Measurements from ENCODE around the gene COASY.
"Not testable (repeated sequence)": the region's sequence is repeated elsewhere in the genome, so short reads cannot be mapped to it uniquely, and the experiment has no call there.

COASY gene

GRCh38 chr17:42548993-42549755 is 12.8 kb upstream of the COASY start:
- Histone ChIP-seq H3K4me2 (ENCODE audit: low read depth, low read length) (peak overlapping the region; percentile 76; the same call in 1 of the 2 replicates), H3K9me2 (replicated peaks; ENCODE audit: insufficient read depth, low read length) (no peaks in the 10 kb centered on the region), H3K4me1 (ENCODE audit: low read length) (0 out of 2 replicates have a peak, but pooled peaks cover 4% of the 10 kb centered on the region), H3K27me3 (replicated peaks; ENCODE audit: insufficient read depth, low read length) (no peaks in the 10 kb centered on the region), H4K20me1 (ENCODE audit: insufficient read depth, low read length) (no peaks in the 10 kb centered on the region), H3K79me2 (ENCODE audit: low read length) (peaks cover 4% of the 10 kb centered on the region), H2AFZ (ENCODE audit: low read length) (no peak overlapping the region), H3K9ac (ENCODE audit: low read length) (no peak overlapping the region), H3K9me3 (replicated peaks; ENCODE audit: insufficient read depth, low read length) (no peaks in the 10 kb centered on the region), H3K27ac (ENCODE audit: low read length) (no peak overlapping the region), H3K4me3 (ENCODE audit: low read length) (peak overlapping the region; percentile 50; the same call in 1 of the 2 replicates), H3K36me3 (replicated peaks; ENCODE audit: insufficient read depth, low read length) (no peaks in the 10 kb centered on the region), H3F3A (ENCODE audit: insufficient read depth, low read length) (no peaks in the 10 kb centered on the region)
- no peak for DNase-seq
- TF ChIP-seq EZH2 (optimal IDR thresholded peaks at IDR 0.05; ENCODE audit: low read depth, low read length) (no peak), EZH2phosphoT487 (IDR thresholded peaks at IDR 0.05; ENCODE audit: low read length) (no peak)
- TF ChIP-seq, protein P1, sequence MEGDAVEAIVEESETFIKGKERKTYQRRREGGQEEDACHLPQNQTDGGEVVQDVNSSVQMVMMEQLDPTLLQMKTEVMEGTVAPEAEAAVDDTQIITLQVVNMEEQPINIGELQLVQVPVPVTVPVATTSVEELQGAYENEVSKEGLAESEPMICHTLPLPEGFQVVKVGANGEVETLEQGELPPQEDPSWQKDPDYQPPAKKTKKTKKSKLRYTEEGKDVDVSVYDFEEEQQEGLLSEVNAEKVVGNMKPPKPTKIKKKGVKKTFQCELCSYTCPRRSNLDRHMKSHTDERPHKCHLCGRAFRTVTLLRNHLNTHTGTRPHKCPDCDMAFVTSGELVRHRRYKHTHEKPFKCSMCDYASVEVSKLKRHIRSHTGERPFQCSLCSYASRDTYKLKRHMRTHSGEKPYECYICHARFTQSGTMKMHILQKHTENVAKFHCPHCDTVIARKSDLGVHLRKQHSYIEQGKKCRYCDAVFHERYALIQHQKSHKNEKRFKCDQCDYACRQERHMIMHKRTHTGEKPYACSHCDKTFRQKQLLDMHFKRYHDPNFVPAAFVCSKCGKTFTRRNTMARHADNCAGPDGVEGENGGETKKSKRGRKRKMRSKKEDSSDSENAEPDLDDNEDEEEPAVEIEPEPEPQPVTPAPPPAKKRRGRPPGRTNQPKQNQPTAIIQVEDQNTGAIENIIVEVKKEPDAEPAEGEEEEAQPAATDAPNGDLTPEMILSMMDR (IDR thresholded peaks at IDR 0.05; ENCODE audit: low read length): no peak

- not testable (repeated sequence) for H2AFZ ChIP-seq (ENCODE audit: low read length); H3K4me1 ChIP-seq (ENCODE audit: low read length); H3K9me2 ChIP-seq (replicated peaks; ENCODE audit: insufficient read depth, low read length); H3K4me3 ChIP-seq (ENCODE audit: low read length); H3K27ac ChIP-seq (ENCODE audit: low read length); H3K36me3 ChIP-seq (replicated peaks; ENCODE audit: insufficient read depth, low read length); H4K20me1 ChIP-seq (ENCODE audit: insufficient read depth, low read length); H3F3A ChIP-seq (ENCODE audit: insufficient read depth, low read length); H3K9ac ChIP-seq (ENCODE audit: low read length); DNase-seq; H3K79me2 ChIP-seq (ENCODE audit: low read length); H3K27me3 ChIP-seq (replicated peaks; ENCODE audit: insufficient read depth, low read length); H3K9me3 ChIP-seq (replicated peaks; ENCODE audit: insufficient read depth, low read length)
- H3K4me2 ChIP-seq (ENCODE audit: low read depth, low read length): peak within 1 kb of the TSS; percentile 83; the same call in 1 of the 2 replicates
Observed at GRCh38 chr17:42552736-42553135, 9.2 kb upstream of the COASY start, which contains the start of gene HSD17B1. Gene HSD17B1, plus strand, starts transcription at chr17:42552923. Its CDS starts 11 bp downstream, at chr17:42552934.

DNA sequence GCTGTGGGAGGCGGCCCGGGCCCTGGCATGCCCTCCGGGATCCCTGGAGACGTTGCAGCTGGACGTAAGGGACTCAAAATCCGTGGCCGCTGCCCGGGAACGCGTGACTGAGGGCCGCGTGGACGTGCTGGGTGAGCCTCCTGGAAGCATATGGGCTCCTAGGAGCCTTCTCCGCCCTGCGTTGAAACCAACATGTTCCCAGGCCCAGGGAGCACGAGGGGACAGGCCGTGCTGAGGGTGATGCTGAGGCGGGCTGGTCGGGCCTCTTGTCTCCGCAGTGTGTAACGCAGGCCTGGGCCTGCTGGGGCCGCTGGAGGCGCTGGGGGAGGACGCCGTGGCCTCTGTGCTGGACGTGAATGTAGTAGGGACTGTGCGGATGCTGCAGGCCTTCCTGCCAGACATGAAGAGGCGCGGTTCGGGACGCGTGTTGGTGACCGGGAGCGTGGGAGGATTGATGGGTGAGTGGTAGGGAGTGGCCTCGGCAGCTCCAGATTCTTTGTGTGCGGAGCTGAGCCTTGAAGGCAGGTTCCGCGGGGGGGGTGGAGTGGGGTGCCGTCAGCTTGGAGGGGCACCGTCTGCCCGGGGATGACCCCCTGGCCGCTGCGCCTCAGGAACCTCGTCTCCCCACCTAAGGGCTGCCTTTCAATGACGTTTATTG is 8.7 kb upstream of the COASY start:
- H3K4me1 ChIP-seq (ENCODE audit: low read length): 0 out of 2 replicates have a peak, but pooled peaks cover 4% of the 10 kb centered on the region
- H3K79me2 ChIP-seq (ENCODE audit: low read length): peaks cover 10% of the 10 kb centered on the region
- H3F3A ChIP-seq (ENCODE audit: insufficient read depth, low read length): no peaks in the 10 kb centered on the region
- no peaks in the 10 kb centered on the region for H4K20me1 ChIP-seq (ENCODE audit: insufficient read depth, low read length)
- H3K36me3 ChIP-seq (replicated peaks; ENCODE audit: insufficient read depth, low read length): no peaks in the 10 kb centered on the region
- no peaks in the 10 kb centered on the region for H3K9me2 ChIP-seq (replicated peaks; ENCODE audit: insufficient read depth, low read length)
- H3K4me2 ChIP-seq (ENCODE audit: low read depth, low read length): no peak overlapping the region
- no peak for DNase-seq
- H3K4me3 ChIP-seq (ENCODE audit: low read length): no peak overlapping the region
- H3K9ac ChIP-seq (ENCODE audit: low read length): no peak overlapping the region
- no peak overlapping the region for H3K27ac ChIP-seq (ENCODE audit: low read length)
- no peak overlapping the region for H2AFZ ChIP-seq (ENCODE audit: low read length)
- no peaks in the 10 kb centered on the region for H3K27me3 ChIP-seq (replicated peaks; ENCODE audit: insufficient read depth, low read length)
- H3K9me3 ChIP-seq (replicated peaks; ENCODE audit: insufficient read depth, low read length): no peaks in the 10 kb centered on the region
- no peak for TF ChIP-seq EZH2 (optimal IDR thresholded peaks at IDR 0.05; ENCODE audit: low read depth, low read length)
- TF ChIP-seq, protein P1 (IDR thresholded peaks at IDR 0.05; ENCODE audit: low read length): no peak
- TF ChIP-seq EZH2phosphoT487 (IDR thresholded peaks at IDR 0.05; ENCODE audit: low read length): no peak
